ENCODE measurements around the gene MAP1LC3B2.

Gene MAP1LC3B2

GRCh38 chr12:116551619-116551951 is 7.6 kb upstream of the MAP1LC3B2 start:
- no peak overlapping the region for H3K27ac ChIP-seq
- no peak for TF ChIP-seq CTCF (conservative IDR thresholded peaks at IDR 0.05)

- H3K27ac ChIP-seq, result no peak overlapping the region
- no peak for TF ChIP-seq CTCF (conservative IDR thresholded peaks at IDR 0.05)
Measured at GRCh38 chr12:116551952-116552772, 7.0 kb upstream of the MAP1LC3B2 start.

- TF ChIP-seq CTCF (conservative IDR thresholded peaks at IDR 0.05), result no peak
- no peak overlapping the region for H3K27ac ChIP-seq
Measured at GRCh38 chr12:116552773-116553373, 6.3 kb upstream of the MAP1LC3B2 start.

- no peak overlapping the region for H3K27ac ChIP-seq
- TF ChIP-seq CTCF (conservative IDR thresholded peaks at IDR 0.05), result no peak
Measured at GRCh38 chr12:116556356-116556952, 2.7 kb upstream of the MAP1LC3B2 start.

DNA sequence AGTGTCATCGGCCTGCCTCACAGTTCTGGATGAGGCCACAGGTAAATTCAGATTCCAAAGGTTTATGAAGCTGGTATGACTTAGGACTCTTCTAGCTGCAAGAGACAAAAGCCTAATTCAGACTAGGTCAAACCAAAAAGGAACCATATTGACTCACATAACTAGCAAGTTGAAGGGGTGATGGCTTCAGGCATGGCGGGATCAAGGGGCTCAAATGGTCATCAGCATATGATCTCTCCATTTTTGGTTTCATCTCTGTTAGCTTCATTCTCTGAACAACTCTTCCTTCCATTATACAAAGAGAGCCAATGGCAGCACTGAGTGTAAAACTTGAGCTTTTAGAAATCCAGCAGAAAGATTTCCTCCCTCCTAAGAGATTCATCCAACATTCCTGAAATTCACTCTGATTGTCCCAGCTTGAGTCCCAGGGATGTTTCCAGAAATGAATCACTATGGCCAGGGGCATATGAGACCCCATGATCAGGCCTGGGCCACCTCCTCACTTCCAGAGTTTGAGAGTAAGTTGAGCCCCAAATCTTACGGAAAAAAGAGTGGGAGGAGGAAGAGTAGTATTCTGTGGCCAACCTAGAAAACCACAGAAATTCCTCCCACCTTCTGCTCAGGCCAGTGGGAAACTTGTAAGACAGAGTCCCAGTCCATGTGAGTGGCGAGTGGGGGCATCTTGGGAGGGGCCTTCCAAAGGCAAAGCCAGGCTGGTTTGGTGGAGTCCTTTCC is 2.0 kb upstream of the MAP1LC3B2 start:
- no peak overlapping the region for H3K27ac ChIP-seq
- no peak for TF ChIP-seq CTCF (conservative IDR thresholded peaks at IDR 0.05)

DNA sequence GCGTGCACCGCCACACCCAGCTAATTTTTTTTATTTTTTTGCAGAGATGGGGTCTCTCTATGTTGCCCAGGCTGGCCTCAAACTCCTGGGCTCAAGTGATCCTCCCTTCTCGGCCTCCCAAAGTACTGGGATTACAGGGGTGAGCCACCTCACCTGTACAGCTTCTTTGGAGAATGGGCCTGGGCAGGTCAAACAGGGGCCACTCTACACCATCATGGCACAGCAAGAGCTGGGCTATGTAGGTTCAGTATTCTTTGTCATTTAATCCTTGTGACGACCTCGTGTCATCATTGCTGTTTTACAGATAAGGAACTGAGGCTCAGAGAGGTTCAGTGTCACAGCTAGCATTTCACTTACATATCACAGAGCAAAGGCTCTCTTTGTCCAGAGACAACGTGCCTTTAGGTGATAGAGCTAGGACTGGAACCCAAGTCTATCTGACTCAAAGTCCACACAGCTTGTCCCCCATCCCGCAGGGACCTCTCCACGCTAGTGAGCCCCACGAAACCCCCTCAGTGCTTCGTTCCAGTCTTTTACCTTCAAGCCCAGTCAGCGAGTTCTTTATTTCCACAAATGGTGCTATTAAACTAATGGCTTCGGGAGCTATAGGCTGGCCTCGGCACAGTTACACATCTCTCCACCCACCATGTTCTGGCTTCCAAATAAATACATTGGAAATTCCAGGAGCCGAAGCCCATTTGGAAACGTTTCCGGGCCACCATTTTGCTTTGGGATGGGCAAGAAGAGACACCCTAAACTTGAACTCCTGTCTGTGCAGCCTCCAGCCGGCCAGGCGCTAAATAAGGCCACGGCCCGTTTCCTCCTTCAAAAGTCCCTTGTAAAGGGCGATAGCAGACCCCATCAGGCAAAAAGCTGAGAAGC is 660 bp upstream of the MAP1LC3B2 start:
- TF ChIP-seq CTCF (conservative IDR thresholded peaks at IDR 0.05), result no peak
- no peak overlapping the region for H3K27ac ChIP-seq
